ENCODE results near the gene SGK1.

The SGK1 gene

DNA sequence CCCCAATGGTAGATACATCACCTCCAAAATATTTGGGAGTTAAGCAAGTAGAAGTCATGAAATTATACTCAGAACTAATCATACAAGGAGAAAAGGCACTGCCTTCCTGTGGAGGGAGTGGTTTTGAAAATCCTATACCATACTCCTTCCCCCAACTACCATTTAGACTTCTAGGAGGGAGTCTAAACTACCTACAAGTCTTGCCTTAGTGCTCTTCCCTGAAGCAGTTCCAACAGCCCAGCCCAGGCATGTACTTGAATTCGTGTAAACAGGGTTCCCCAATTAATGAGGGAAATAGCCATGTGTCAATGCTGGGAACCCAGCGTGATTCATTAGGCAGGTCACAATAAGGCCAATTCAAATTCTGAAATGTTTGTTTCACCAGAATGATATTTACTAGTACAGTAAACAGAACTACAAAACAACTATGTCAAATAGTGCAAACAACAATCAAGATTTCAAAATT is 39.1 kb upstream of the SGK1 start:
- H3K27ac ChIP-seq, result no peak overlapping the region

DNA sequence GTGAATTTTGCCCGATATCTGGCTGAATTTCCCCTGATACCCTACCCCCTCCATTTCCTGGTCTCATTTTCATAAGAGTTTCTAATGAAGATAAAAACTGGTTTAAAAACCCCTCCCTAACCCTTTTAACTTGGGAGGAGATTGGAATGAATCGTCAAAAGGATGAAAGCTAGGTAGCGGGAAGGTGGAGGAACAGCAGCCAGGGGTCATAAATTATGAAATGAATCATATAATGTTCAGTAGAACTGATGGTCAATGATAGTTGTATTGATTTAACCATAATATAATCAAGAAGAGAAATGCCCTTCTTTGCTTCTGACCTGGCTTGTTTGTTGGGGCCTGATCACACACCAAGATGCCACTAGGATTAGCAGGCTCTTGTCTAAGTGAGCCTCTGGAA is 38.5 kb upstream of the SGK1 start:
- H3K4me3 ChIP-seq (ENCODE audit: low read depth, low read length), result no peak overlapping the region

More for the DNA sequence above, 39.1 kb upstream of the SGK1 start:
- H3K27me3 ChIP-seq (replicated peaks), result no peaks in the 10 kb centered on the region
- H3K4me3 ChIP-seq (ENCODE audit: low read depth, low read length), result no peak overlapping the region
- no peak for DNase-seq
- TF ChIP-seq, protein P1, sequence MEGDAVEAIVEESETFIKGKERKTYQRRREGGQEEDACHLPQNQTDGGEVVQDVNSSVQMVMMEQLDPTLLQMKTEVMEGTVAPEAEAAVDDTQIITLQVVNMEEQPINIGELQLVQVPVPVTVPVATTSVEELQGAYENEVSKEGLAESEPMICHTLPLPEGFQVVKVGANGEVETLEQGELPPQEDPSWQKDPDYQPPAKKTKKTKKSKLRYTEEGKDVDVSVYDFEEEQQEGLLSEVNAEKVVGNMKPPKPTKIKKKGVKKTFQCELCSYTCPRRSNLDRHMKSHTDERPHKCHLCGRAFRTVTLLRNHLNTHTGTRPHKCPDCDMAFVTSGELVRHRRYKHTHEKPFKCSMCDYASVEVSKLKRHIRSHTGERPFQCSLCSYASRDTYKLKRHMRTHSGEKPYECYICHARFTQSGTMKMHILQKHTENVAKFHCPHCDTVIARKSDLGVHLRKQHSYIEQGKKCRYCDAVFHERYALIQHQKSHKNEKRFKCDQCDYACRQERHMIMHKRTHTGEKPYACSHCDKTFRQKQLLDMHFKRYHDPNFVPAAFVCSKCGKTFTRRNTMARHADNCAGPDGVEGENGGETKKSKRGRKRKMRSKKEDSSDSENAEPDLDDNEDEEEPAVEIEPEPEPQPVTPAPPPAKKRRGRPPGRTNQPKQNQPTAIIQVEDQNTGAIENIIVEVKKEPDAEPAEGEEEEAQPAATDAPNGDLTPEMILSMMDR (IDR thresholded peaks at IDR 0.05; ENCODE audit: low read depth, low read length, missing control alignments), result no peak
- H3K36me3 ChIP-seq (replicated peaks), result no peaks in the 10 kb centered on the region
- in situ Hi-C loops (cut with HindIII; ENCODE audit: low pct_ligation_motif_present, low sequenced_read_pairs), result no loop called here

DNA sequence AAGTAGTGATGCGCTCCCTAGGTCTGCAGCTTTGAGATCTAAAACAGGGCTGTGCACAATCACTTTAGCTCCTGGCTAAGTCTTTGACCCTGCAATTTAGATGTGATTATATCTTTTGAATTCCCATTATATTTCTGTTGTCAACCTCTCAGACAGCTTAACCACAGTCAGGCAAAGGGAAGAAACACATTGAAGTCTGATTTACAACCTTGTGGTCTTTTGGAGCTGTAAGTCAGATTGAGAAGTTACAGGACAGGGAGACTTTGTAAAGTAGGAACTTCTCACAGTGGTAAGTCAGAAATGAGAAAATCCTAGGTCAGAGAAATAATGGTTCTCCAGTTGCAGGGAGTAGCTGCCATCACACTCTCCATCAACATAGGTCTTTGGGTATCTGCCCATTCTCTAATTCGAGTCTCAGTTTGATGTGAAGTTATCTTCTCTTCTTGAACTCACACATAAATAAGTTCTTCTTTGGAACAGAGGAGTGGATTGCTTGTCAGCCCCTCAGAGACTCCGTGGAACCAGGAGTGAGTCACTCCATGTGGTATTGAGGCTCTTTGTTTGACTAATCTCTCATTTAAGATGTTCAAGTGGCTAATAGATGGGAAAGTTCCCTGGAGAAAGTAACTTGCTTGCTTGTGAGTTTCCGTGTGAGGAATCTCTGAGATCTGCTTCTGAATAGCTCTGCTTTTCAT is 35.0 kb upstream of the SGK1 start:
- no peak overlapping the region for H3K4me3 ChIP-seq (ENCODE audit: low read depth, low read length)
- H3K27ac ChIP-seq, result peak overlapping the region; percentile 75
- DNase-seq, result peak; percentile 86
- in situ Hi-C loops (cut with HindIII; ENCODE audit: low pct_ligation_motif_present, low sequenced_read_pairs), result no loop called here
- TF ChIP-seq, protein P1 (IDR thresholded peaks at IDR 0.05; ENCODE audit: low read depth, low read length, missing control alignments), result no peak
- no peaks in the 10 kb centered on the region for H3K27me3 ChIP-seq (replicated peaks)
- H3K36me3 ChIP-seq (replicated peaks), result no peaks in the 10 kb centered on the region

More for the DNA sequence above, 38.5 kb upstream of the SGK1 start:
- Histone ChIP-seq H3K36me3 (replicated peaks) (no peaks in the 10 kb centered on the region), H3K27ac (no peak overlapping the region), H3K27me3 (replicated peaks) (no peaks in the 10 kb centered on the region)
- DNase-seq, result no peak
- TF ChIP-seq, protein P1 (IDR thresholded peaks at IDR 0.05; ENCODE audit: low read depth, low read length, missing control alignments), result no peak
- in situ Hi-C loops (cut with HindIII; ENCODE audit: low pct_ligation_motif_present, low sequenced_read_pairs), result no loop called here

DNA sequence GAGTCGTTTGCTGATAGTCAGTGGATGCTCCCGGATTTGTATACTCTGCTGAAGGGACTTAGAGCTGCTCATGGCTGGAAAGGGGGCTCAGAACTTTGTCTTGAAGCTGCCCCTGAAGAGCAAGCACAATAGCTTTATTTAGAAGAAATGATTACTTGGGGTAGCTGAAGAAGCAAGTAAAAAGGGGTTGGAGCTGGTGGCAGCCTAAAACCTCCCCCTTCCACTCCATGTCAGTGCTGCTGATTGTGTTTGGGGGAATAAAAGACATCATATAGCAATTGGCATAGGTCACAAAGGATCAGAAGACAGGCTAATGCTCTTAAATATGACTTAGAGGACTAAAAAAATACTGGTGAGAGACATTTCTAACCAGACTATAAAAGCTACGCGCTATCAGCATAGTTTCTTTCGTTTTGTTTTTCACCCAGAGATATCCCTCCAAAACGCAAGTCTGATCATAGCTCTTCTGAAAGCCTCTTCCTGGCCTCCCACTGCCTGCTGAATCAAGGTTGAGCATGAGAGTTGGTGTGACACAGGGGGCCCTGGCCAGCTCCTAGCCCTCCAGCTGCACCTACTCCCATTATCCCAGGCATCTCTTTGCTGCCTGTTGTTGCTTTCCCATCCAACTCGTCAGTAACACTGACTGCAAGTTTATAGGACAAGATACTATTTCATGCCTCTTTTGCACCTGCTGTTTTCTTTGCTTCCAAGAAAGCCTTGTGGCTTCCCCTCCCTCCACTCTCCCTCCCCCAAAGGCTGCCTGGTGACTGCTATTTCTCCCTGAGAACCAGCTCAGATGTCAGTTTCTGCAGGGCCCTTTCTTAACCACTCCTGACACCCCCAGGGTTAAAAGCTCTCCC is 33.9 kb upstream of the SGK1 start:
- Histone ChIP-seq H3K27me3 (replicated peaks) (no peaks in the 10 kb centered on the region), H3K36me3 (replicated peaks) (no peaks in the 10 kb centered on the region), H3K27ac (no peak overlapping the region), H3K4me3 (ENCODE audit: low read depth, low read length) (no peak overlapping the region)
- TF ChIP-seq, protein P1 (IDR thresholded peaks at IDR 0.05; ENCODE audit: low read depth, low read length, missing control alignments), result no peak
- in situ Hi-C loops (cut with HindIII; ENCODE audit: low pct_ligation_motif_present, low sequenced_read_pairs), result no loop called here
- no peak for DNase-seq

DNA sequence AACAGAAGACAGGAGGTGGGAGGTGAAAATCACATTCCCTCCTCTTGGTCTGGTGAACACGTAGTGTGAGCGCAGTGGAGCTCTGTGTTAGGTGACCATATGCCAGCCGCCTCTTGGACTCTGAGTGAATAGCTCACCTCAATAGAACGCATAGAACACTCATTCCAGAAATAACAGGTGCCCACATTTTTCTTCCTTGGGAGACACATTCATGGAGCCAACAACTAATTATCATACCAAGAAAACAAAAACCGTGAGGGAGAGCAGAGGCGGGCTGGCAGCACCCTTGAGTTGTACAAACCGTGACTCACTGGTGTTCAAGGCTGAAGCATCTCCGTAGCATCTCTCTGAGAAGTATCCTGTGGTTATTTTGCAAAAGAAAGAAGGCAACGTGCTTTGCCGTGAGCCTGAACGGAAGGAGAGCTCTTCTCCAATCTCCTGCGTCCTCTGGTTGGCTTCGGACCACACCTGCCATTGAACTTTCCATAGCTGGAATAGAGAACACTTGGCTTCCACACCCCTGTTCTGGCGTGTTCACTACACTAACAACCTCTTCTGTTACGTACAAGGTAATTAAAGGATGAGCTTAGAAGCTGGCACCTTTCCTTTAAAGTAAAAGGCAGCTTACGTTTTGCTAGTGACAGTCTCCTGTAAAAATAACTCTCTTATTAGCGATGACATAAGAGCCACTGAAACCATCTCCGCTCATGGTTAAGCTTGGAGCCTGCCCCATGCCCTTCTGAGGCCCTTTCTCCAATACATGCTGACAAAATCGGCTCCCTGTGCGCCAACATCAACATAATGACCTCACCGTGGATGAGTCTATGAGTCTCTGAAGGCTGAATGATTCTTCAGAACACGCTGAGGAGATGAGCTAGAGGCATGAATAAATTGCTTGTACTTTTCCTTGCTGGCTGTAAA is 30.2 kb upstream of the SGK1 start:
- peak overlapping the region; percentile 13 for H3K4me3 ChIP-seq (ENCODE audit: low read depth, low read length)
- TF ChIP-seq, protein P1 (IDR thresholded peaks at IDR 0.05; ENCODE audit: low read depth, low read length, missing control alignments), result no peak
- H3K36me3 ChIP-seq (replicated peaks), result no peaks in the 10 kb centered on the region
- peak; percentile 99 for DNase-seq
- H3K27ac ChIP-seq, result peak overlapping the region; percentile 87
- no peaks in the 10 kb centered on the region for H3K27me3 ChIP-seq (replicated peaks)
- in situ Hi-C loops (cut with HindIII; ENCODE audit: low pct_ligation_motif_present, low sequenced_read_pairs), result no loop called here
